ENCODE results near the gene SP140. TPM values are rescaled to one million over a fixed set of nuclear protein-coding genes. Genes with fewer than 3 reads are reported as not detected.
A peak's percentile ranks its signal among the peaks of the same experiment; 100 is the strongest.
"Not testable (repeated sequence)": the region's sequence is repeated elsewhere in the genome, so short reads cannot be mapped to it uniquely, and the experiment has no call there.

SP140 gene
- total and polyA plus RNA-seq, 7 experiments from 2014 or later: 11.3 to 120 (median 40.6) TPM

DNA sequence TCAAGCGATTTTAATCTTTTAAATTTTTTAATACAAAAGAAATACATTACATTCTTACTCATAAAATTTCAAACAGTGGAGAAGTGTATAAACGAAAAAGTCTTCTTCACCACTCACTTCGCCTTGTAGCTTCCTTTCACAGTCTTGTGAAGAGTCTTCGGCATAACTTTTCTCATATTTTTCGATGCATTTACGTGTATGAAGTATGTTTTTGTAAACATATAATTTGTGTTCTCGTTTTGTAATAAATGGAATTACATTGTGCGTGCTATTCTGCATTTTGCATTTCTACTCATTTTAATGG, 102.6 kb downstream of the SP140 start:
- Histone ChIP-seq H3K4me1 (ENCODE audit: control insufficient read depth in 2 of 2, insufficient read depth in 2 of 2, low read length in 2 of 2) (peaks cover 17 to 33% of the 10 kb centered on the region in 2 donors), H3K36me3 (ENCODE audit: control insufficient read depth in 2 of 3, insufficient read depth in 3 of 3, low read length in 3 of 3) (peaks cover 0 to 9% (median 0%) of the 10 kb centered on the region in 3 experiments)
- peak overlapping the region; percentile 15 to 99 (median 85) for H3K27ac Mint-ChIP-seq

DNA sequence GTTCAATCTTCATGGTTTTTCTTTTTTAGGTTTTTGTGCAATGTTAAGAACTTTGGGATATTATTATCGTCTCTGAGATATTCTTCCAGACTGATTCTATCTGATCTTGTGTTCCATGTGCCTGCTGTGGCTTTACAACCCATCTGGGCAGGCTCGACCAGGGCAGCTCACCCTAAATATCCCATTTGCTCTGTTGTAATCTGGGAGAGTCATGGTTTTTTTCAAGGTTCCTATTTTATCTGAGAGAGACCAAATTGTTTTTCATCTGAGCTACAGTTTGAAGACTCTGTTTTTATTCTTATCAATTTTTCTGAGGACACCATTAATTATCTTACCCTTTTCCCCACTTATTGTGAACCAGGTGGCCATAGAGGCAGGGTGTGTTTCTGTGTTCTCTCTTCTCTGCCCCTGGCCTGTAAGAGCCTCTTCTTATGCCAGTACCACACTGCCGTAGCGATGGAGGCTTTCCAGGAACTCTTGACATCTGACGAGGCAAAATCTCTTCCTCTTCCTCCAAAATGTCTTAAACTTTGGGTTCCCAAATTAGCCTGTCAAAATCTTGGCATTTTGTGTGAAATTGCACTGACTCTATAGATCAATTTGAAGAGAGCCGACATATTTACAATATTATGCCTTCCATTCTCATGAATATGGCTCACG, 104.5 kb downstream of the SP140 start:
- peaks cover 0 to 9% (median 0%) of the 10 kb centered on the region in 3 experiments for H3K36me3 ChIP-seq (ENCODE audit: control insufficient read depth in 2 of 3, insufficient read depth in 3 of 3, low read length in 3 of 3)
- intact Hi-C loops (cut with micrococcal nuclease): loop anchor here (2.0 to 10.0 kb wide), 3 partner anchors 29 to 725 kb away; partner anchors contain the start of gene PSMD1 (in 1 of the 2)

More for the DNA sequence above, 102.6 kb downstream of the SP140 start:
- H3K4me3 ChIP-seq (ENCODE audit: low read length): peak overlapping the region; percentile 86
- Mint-ChIP-seq H3K4me1 (peaks cover 61 to 88% (median 86%) of the 10 kb centered on the region in 7 donors), H3K27me3 (no peaks in the 10 kb centered on the region), H3K9me3 (no peaks in the 10 kb centered on the region), H3K36me3 (peaks cover 17 to 60% (median 41%) of the 10 kb centered on the region in 5 donors), H3K4me3 (peak overlapping the region; percentile 81 to 100 (median 93))
- DNase-seq (no peak), ATAC-seq (no peak)
- CTCF ChIA-PET: interaction anchor here (0.7 to 1.6 kb wide), 2 partner anchors 9 to 35 kb away, joined by 3 to 4 read pairs; no protein-coding TSS in a partner anchor
- POLR2A ChIA-PET: interaction anchor here (0.9 to 5.3 kb wide), 11 partner anchors 8 to 407 kb away, joined by 3 to 52 read pairs (median 9); partner anchors contain the start of genes SP100, SP110 and TRIP12
- H3K27me3 ChIP-seq (ENCODE audit: control insufficient read depth in 2 of 2, insufficient read depth in 2 of 2, low read length in 2 of 2): no peaks in the 10 kb centered on the region
- H3K27ac ChIP-seq (ENCODE audit: low read depth, low read length): peak overlapping the region; percentile 92
- no peaks in the 10 kb centered on the region for H3K9me3 ChIP-seq (ENCODE audit: control insufficient read depth in 2 of 3, low read length in 3 of 3)
- intact Hi-C loops (cut with micrococcal nuclease): loop anchor here (2.0 to 10.0 kb wide), 3 partner anchors 31 to 727 kb away; partner anchors contain the start of gene PSMD1 (in 1 of the 2)

DNA sequence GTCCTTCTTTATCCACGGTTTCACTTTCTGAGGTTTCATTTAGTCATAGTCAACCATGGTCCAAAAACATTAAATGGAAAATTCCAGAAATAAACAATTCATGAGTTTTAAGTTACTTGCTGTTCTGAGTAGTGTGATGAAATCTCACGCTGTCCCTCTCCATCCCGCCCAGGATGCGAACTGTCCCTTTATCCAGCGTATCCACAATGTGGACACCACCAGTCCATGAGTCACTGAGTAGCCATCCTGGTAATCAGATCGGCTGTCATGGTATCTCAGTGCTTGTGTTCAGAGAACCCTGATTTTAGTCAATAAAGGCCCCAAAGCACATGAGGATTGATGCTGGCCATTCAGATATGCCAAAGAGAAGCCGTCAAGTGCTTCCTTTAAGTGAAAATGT, 105.2 kb downstream of the SP140 start:
- peak overlapping the region; percentile 11 for H3K4me3 ChIP-seq (ENCODE audit: low read length)
- H3K36me3 Mint-ChIP-seq: peaks cover 27 to 69% (median 60%) of the 10 kb centered on the region in 5 donors
- H3K9me3 ChIP-seq (ENCODE audit: control insufficient read depth in 2 of 3, low read length in 3 of 3): no peaks in the 10 kb centered on the region
- peaks cover 68 to 97% (median 92%) of the 10 kb centered on the region in 7 donors for H3K4me1 Mint-ChIP-seq
- H3K4me1 ChIP-seq (ENCODE audit: control insufficient read depth in 2 of 2, insufficient read depth in 2 of 2, low read length in 2 of 2): peaks cover 17 to 46% of the 10 kb centered on the region in 2 donors
- peak overlapping the region; percentile 71 to 100 (median 92) for H3K4me3 Mint-ChIP-seq
- peaks cover 0 to 9% (median 0%) of the 10 kb centered on the region in 3 experiments for H3K36me3 ChIP-seq (ENCODE audit: control insufficient read depth in 2 of 3, insufficient read depth in 3 of 3, low read length in 3 of 3)
- peaks cover 0 to 2% (median 0%) of the 10 kb centered on the region in 11 donors for H3K9me3 Mint-ChIP-seq
- ATAC-seq (no peak), DNase-seq (no peak)
- H3K27ac ChIP-seq (ENCODE audit: low read depth, low read length): no peak overlapping the region
- POLR2A ChIA-PET: no interaction called here
- H3K27ac Mint-ChIP-seq: peak overlapping the region; percentile 15 to 95 (median 76)
- H3K27me3 Mint-ChIP-seq: no peaks in the 10 kb centered on the region
- H3K27me3 ChIP-seq (ENCODE audit: control insufficient read depth in 2 of 2, insufficient read depth in 2 of 2, low read length in 2 of 2): no peaks in the 10 kb centered on the region
- intact Hi-C loops (cut with micrococcal nuclease): no loop called here
- CTCF ChIA-PET: no interaction called here

More for the DNA sequence above, 104.5 kb downstream of the SP140 start:
- Mint-ChIP-seq H3K36me3 (peaks cover 27 to 66% (median 55%) of the 10 kb centered on the region in 5 donors), H3K27ac (peak overlapping the region; percentile 15 to 99 (median 84)), H3K27me3 (no peaks in the 10 kb centered on the region), H3K4me1 (peaks cover 67 to 97% (median 92%) of the 10 kb centered on the region in 7 donors), H3K9me3 (peaks cover 0 to 2% (median 0%) of the 10 kb centered on the region in 11 donors), H3K4me3 (peak overlapping the region; percentile 81 to 100 (median 93))
- Histone ChIP-seq H3K4me1 (ENCODE audit: control insufficient read depth in 2 of 2, insufficient read depth in 2 of 2, low read length in 2 of 2) (peaks cover 17 to 45% of the 10 kb centered on the region in 2 donors), H3K27me3 (ENCODE audit: control insufficient read depth in 2 of 2, insufficient read depth in 2 of 2, low read length in 2 of 2) (no peaks in the 10 kb centered on the region), H3K4me3 (ENCODE audit: low read length) (no peak overlapping the region), H3K9me3 (ENCODE audit: control insufficient read depth in 2 of 3, low read length in 3 of 3) (no peaks in the 10 kb centered on the region), H3K27ac (ENCODE audit: low read depth, low read length) (peak overlapping the region; percentile 24)
- POLR2A ChIA-PET: interaction anchor here (0.7 to 5.3 kb wide), 4 partner anchors 12 to 111 kb away, joined by 3 to 52 read pairs (median 20); partner anchors contain the start of gene SP110
- DNase-seq: no peak
- ATAC-seq: no peak
- CTCF ChIA-PET: interaction anchor here (0.5 to 0.6 kb wide), 2 partner anchors 111 to 481 kb away, joined by 3 to 4 read pairs; partner anchors contain the start of gene SP110

DNA sequence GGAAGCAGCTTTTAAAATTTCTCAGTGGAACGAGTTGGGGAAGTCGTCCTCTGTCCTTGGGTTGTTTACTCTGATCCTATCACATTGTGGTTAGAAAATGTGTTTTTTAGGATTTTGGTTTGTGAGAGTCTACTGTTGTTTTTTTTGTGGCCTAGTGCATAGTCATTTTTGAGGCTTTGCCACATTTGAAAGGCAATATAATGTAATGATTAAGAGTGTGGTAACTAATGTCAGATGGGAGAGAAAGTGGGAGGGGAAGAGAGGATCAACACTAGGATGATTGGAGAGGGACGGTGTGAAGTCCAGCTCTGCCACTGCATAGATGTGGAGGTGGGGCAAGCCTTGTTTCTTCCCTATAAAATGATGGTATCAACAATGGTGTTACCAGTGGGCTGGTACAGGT, 109.9 kb downstream of the SP140 start:
- H3K4me1 Mint-ChIP-seq: peaks cover 48 to 74% (median 63%) of the 10 kb centered on the region in 7 donors
- no peaks in the 10 kb centered on the region for H3K27me3 Mint-ChIP-seq
- CTCF ChIA-PET: no interaction called here
- H3K4me3 Mint-ChIP-seq: peak overlapping the region; percentile 71 to 92 (median 78)
- peaks cover 18 to 66% (median 49%) of the 10 kb centered on the region in 5 donors for H3K36me3 Mint-ChIP-seq
- Histone ChIP-seq H3K36me3 (ENCODE audit: control insufficient read depth in 2 of 3, insufficient read depth in 3 of 3, low read length in 3 of 3) (peaks cover 0 to 6% (median 0%) of the 10 kb centered on the region in 3 experiments), H3K27ac (ENCODE audit: low read depth, low read length) (peak overlapping the region; percentile 66), H3K4me3 (ENCODE audit: low read length) (peak overlapping the region; percentile 28), H3K4me1 (ENCODE audit: control insufficient read depth in 2 of 2, insufficient read depth in 2 of 2, low read length in 2 of 2) (peaks cover 0 to 41% of the 10 kb centered on the region in 2 donors), H3K27me3 (ENCODE audit: control insufficient read depth in 2 of 2, insufficient read depth in 2 of 2, low read length in 2 of 2) (no peaks in the 10 kb centered on the region), H3K9me3 (ENCODE audit: control insufficient read depth in 2 of 3, low read length in 3 of 3) (no peaks in the 10 kb centered on the region)
- H3K27ac Mint-ChIP-seq: peak overlapping the region; percentile 83 to 95 (median 89)
- POLR2A ChIA-PET: interaction anchor here (0.7 to 3.0 kb wide), 6 partner anchors 8 to 115 kb away, joined by 3 to 15 read pairs (median 4); partner anchors contain the start of gene SP140L
- peaks cover 0 to 7% (median 0%) of the 10 kb centered on the region in 11 donors for H3K9me3 Mint-ChIP-seq
- peak; percentile 20 for ATAC-seq
- intact Hi-C loops (cut with micrococcal nuclease): loop anchor here (1.0 kb wide), 2 partner anchors 8 to 13 kb away; partner anchors contain the start of gene SP140L (in 1 of the 2)
- DNase-seq: no peak

DNA sequence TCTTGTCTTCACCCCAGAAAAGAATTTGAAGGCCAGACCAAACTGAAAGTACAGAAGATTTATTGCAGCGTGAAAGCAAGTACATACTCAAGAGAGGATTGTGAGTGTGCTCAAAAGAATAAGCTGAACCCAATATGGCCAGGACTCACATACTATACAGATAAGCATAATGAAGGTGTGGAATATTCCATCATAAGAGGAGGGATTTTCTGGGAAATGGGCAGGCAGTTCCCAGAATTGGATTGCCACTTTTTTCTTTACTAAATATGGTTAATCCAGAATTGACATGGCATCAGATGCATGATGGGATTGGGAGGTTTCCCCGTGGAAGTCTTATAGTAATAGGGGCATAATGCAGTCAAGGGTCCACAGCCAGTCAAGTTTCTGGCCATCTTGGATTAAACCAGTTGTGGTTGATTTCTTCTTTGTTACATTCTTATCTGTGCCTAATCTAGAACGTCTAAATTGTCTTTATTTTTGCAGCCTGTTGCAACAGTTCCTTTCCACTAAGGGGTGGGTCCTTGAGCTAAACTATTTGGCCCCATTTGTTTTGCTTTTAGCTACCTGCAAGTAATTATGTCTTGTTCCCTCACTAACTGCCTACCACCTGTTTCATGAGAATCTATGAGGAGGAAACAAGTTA, 110.4 kb downstream of the SP140 start:
- H3K9me3 ChIP-seq (ENCODE audit: control insufficient read depth in 2 of 3, low read length in 3 of 3): no peaks in the 10 kb centered on the region
- DNase-seq: peak in 3 of 9 donors; percentile 22 to 28 (median 26)
- Mint-ChIP-seq H3K27ac (peak overlapping the region; percentile 83 to 95 (median 89)), H3K36me3 (peaks cover 17 to 62% (median 44%) of the 10 kb centered on the region in 5 donors), H3K9me3 (peaks cover 0 to 7% (median 0%) of the 10 kb centered on the region in 11 donors), H3K4me1 (peaks cover 43 to 69% (median 58%) of the 10 kb centered on the region in 7 donors), H3K4me3 (peak overlapping the region; percentile 71 to 92 (median 78)), H3K27me3 (no peaks in the 10 kb centered on the region)
- ATAC-seq: peak; percentile 18
- no peaks in the 10 kb centered on the region for H3K27me3 ChIP-seq (ENCODE audit: control insufficient read depth in 2 of 2, insufficient read depth in 2 of 2, low read length in 2 of 2)
- H3K4me1 ChIP-seq (ENCODE audit: control insufficient read depth in 2 of 2, insufficient read depth in 2 of 2, low read length in 2 of 2): peaks cover 0 to 37% of the 10 kb centered on the region in 2 donors
- intact Hi-C loops (cut with micrococcal nuclease): loop anchor here (1.0 kb wide), 3 partner anchors 9 to 17 kb away; partner anchors contain the start of gene SP140L (in 2 of the 2)
- ChIA-PET POLR2A (interaction anchor here (0.9 to 3.0 kb wide), 7 partner anchors 8 to 115 kb away, joined by 3 to 15 read pairs (median 3); partner anchors contain the start of gene SP140L), CTCF (no interaction called here)
- peak overlapping the region; percentile 66 for H3K27ac ChIP-seq (ENCODE audit: low read depth, low read length)
- H3K36me3 ChIP-seq (ENCODE audit: control insufficient read depth in 2 of 3, insufficient read depth in 3 of 3, low read length in 3 of 3): peaks cover 0 to 6% (median 0%) of the 10 kb centered on the region in 3 experiments
- peak overlapping the region; percentile 28 for H3K4me3 ChIP-seq (ENCODE audit: low read length)

DNA sequence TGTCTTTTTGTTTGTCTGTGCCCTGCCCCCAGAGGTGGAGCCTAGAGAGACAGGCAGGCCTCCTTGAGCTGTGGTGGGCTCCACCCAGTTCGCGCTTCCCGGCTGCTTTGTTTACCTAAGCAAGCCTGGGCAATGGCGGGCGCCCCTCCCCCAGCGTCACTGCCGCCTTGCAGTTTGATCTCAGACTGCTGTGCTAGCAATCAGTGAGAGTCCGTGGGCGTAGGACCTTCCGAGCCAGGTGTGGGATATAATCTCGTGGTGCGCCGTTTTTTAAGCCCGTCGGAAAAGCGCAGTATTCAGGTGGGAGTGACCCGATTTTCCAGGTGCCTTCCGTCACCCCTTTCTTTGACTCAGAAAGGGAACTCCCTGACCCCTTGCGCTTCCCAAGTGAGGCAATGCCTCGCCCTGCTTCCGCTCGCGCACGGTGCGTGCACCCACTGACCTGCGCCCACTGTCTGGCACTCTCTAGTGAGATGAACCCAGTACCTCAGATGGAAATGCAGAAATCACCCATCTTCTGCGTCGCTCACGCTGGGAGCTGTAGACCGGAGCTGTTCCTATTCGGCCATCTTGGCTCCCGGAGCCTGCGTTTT, 116.5 kb downstream of the SP140 start:
- H3K4me1 Mint-ChIP-seq: peaks cover 26 to 52% (median 41%) of the 10 kb centered on the region in 7 donors
- peak overlapping the region in 4 of 9 donors; percentile 20 to 76 (median 40) for H3K27ac Mint-ChIP-seq
- H3K27ac ChIP-seq (ENCODE audit: low read depth, low read length); CTCF ChIA-PET; intact Hi-C loops (cut with micrococcal nuclease); POLR2A ChIA-PET; ATAC-seq; H3K27me3 ChIP-seq (ENCODE audit: control insufficient read depth in 2 of 2, insufficient read depth in 2 of 2, low read length in 2 of 2); H3K9me3 ChIP-seq (ENCODE audit: control insufficient read depth in 2 of 3, low read length in 3 of 3); H3K4me3 ChIP-seq (ENCODE audit: low read length); H3K27me3 Mint-ChIP-seq; DNase-seq: not testable (repeated sequence)
- peaks cover 0 to 19% (median 0%) of the 10 kb centered on the region in 3 experiments for H3K36me3 ChIP-seq (ENCODE audit: control insufficient read depth in 2 of 3, insufficient read depth in 3 of 3, low read length in 3 of 3)
- H3K4me3 Mint-ChIP-seq: peak overlapping the region in 5 of 10 donors; percentile 40 to 61 (median 48)
- H3K9me3 Mint-ChIP-seq: peaks cover 12 to 41% (median 33%) of the 10 kb centered on the region in 11 donors
- peaks cover 45 to 62% (median 49%) of the 10 kb centered on the region in 5 donors for H3K36me3 Mint-ChIP-seq
- H3K4me1 ChIP-seq (ENCODE audit: control insufficient read depth in 2 of 2, insufficient read depth in 2 of 2, low read length in 2 of 2): peaks cover 0 to 20% of the 10 kb centered on the region in 2 donors
